Suprapubic skin (tissue), 4 donors: ENCODE measurements around the gene FRMD4A. TPM values are rescaled to one million over a fixed set of nuclear protein-coding genes. Genes with fewer than 3 reads are reported as not detected.
"Not testable (repeated sequence)": the region's sequence is repeated elsewhere in the genome, so short reads cannot be mapped to it uniquely, and the experiment has no call there.

ENCODE experiments used
- DNase-seq, 2 donors: peaks; one replicate each; pipeline ENCODE4 v3.0.0-alpha.2; 2019; ENCODE audit warnings: low spot score in 2 of 2
- H3K27ac ChIP-seq: fragments of 200-600 bp; sonication (generic); one replicate; pipeline ENCODE4 v1.5.1; 2019
- H3K27me3 ChIP-seq: fragments of 200-600 bp; sonication (generic); one replicate; pipeline ENCODE4 v1.5.1; 2019
- H3K36me3 ChIP-seq: fragments of 200-600 bp; sonication (generic); one replicate; pipeline ENCODE4 v1.5.1; 2019
- H3K4me1 ChIP-seq: fragments of 200-600 bp; sonication (generic); one replicate; pipeline ENCODE4 v1.5.1; 2019
- H3K4me3 ChIP-seq: fragments of 200-600 bp; sonication (generic); one replicate; pipeline ENCODE4 v1.5.1; 2019; ENCODE audit warnings: mild to moderate bottlenecking
- H3K9me3 ChIP-seq: fragments of 200-600 bp; sonication (generic); one replicate; pipeline ENCODE4 v1.5.1; 2019
- CTCF ChIP-seq, 2 donors: fragments of 200-600 bp in 1 of 2; fragments of 450-650 bp in 1 of 2; sonication (generic) in 1 of 2; IDR thresholded peaks; one replicate each; pipeline ENCODE4 v1.5.1; 2016 to 2019; ENCODE audit warnings: antibody characterized with exemption in 2 of 2, mild to moderate bottlenecking in 1 of 2, moderate library complexity in 1 of 2
- EP300 ChIP-seq: sonication (generic); formaldehyde crosslinking; IDR thresholded peaks from one replicate; pipeline ENCODE4 v1.6.1; 2017; ENCODE audit warnings: antibody characterized with exemption
- POLR2A ChIP-seq, 2 donors: fragments of 450-650 bp; IDR thresholded peaks; one replicate each; pipeline ENCODE4 v1.6.1; 2017; ENCODE audit warnings: antibody characterized with exemption in 2 of 2, mild to moderate bottlenecking in 2 of 2, moderate library complexity in 2 of 2
- POLR2AphosphoS5 ChIP-seq, 3 donors: sonication (generic); formaldehyde crosslinking; IDR thresholded peaks; one replicate each; pipeline ENCODE4 v1.6.1; 2017; ENCODE audit warnings: antibody characterized with exemption in 3 of 3
- WGBS: methylation state at CpG from one replicate; pipeline ENCODE4 v1.1.5; 2018; 5-methylcytosine and 5-hydroxymethylcytosine counted together
- total RNA-seq, 4 donors: library from RNA; depleted of rRNA; stranded (reverse); fragments of >200 nt; gene quantifications; one replicate each; pipeline ENCODE4 v1.1.0, GENCODE V29; 2016

The FRMD4A gene
- total RNA-seq, 4 donors from 2014 or later: 27.4 to 86.3 (median 58.0) TPM

GRCh38 chr10:13771992-13772391 lies 558.7 kb downstream of the FRMD4A start:
- Histone ChIP-seq H3K4me3 (no peak overlapping the region), H3K27me3 (no peaks in the 10 kb centered on the region), H3K9me3 (no peaks in the 10 kb centered on the region), H3K27ac (peak overlapping the region; percentile 70), H3K36me3 (no peaks in the 10 kb centered on the region), H3K4me1 (peaks cover 24% of the 10 kb centered on the region)
- WGBS: 91% methylated on average over 4 of the region's 4 CpGs
- TF ChIP-seq POLR2AphosphoS5 (IDR thresholded peaks at IDR 0.05) (no peak), CTCF (IDR thresholded peaks at IDR 0.05) (no peak), POLR2A (IDR thresholded peaks at IDR 0.05) (no peak), EP300 (no peak)
- DNase-seq: no peak

- DNase-seq: no peak
- H3K4me3 ChIP-seq: no peak overlapping the region
- TF ChIP-seq POLR2A (IDR thresholded peaks at IDR 0.05): no peak
- no peak for TF ChIP-seq POLR2AphosphoS5 (IDR thresholded peaks at IDR 0.05)
- TF ChIP-seq EP300: no peak
- no peak for TF ChIP-seq CTCF (IDR thresholded peaks at IDR 0.05)
- H3K27me3 ChIP-seq: no peaks in the 10 kb centered on the region
- H3K27ac ChIP-seq: peak overlapping the region; percentile 22
- H3K4me1 ChIP-seq: peaks cover 19% of the 10 kb centered on the region
- WGBS: 91% methylated on average over 4 of the region's 4 CpGs
- no peaks in the 10 kb centered on the region for H3K36me3 ChIP-seq
- H3K9me3 ChIP-seq: no peaks in the 10 kb centered on the region
Observed at GRCh38 chr10:13770760-13771493, 559.8 kb downstream of the FRMD4A start.

GRCh38 chr10:13769946-13770345 lies 560.8 kb downstream of the FRMD4A start:
- Histone ChIP-seq H3K4me3 (no peak overlapping the region), H3K9me3 (no peaks in the 10 kb centered on the region), H3K27me3 (no peaks in the 10 kb centered on the region), H3K4me1 (peaks cover 19% of the 10 kb centered on the region), H3K27ac (no peak overlapping the region), H3K36me3 (no peaks in the 10 kb centered on the region)
- WGBS: 48% methylated on average over 10 of the region's 10 CpGs
- peak in 2 of 3 donors; percentile 28 to 55 for TF ChIP-seq POLR2AphosphoS5 (IDR thresholded peaks at IDR 0.05)
- no peak for TF ChIP-seq EP300
- TF ChIP-seq POLR2A (IDR thresholded peaks at IDR 0.05): no peak
- TF ChIP-seq CTCF (IDR thresholded peaks at IDR 0.05): no peak
- DNase-seq: no peak

GRCh38 chr10:13767676-13768178 lies 563.0 kb downstream of the FRMD4A start:
- TF ChIP-seq CTCF (IDR thresholded peaks at IDR 0.05): no peak
- TF ChIP-seq POLR2AphosphoS5 (IDR thresholded peaks at IDR 0.05): no peak
- DNase-seq: no peak
- H3K36me3 ChIP-seq: no peaks in the 10 kb centered on the region
- H3K4me3 ChIP-seq: no peak overlapping the region
- H3K4me1 ChIP-seq: peaks cover 19% of the 10 kb centered on the region
- H3K27me3 ChIP-seq: no peaks in the 10 kb centered on the region
- WGBS: 74% methylated on average over 13 of the region's 13 CpGs
- H3K27ac ChIP-seq: no peak overlapping the region
- no peaks in the 10 kb centered on the region for H3K9me3 ChIP-seq

- H3K27ac ChIP-seq, DNase-seq, H3K4me3 ChIP-seq, H3K27me3 ChIP-seq, H3K36me3 ChIP-seq, H3K9me3 ChIP-seq: not testable (repeated sequence)
- 92% methylated on average over 5 of the region's 5 CpGs for WGBS
- H3K4me1 ChIP-seq: peaks cover 15% of the 10 kb centered on the region
Observed at GRCh38 chr10:13767148-13767547, 563.6 kb downstream of the FRMD4A start.
